Stimulated activated CD4-positive, alpha-beta T cell treated with anti-CD3 and anti-CD28 coated beads, Interleukin-4, amount 100 ng/mL, for 4 hours (primary cell): Measurements from ENCODE around the gene DSP.

Experiments used
- DNase-seq, 2 experiments: peaks; one replicate each; pipeline ENCODE4 v3.0.0-alpha.2; 2020

The DSP gene

DNA sequence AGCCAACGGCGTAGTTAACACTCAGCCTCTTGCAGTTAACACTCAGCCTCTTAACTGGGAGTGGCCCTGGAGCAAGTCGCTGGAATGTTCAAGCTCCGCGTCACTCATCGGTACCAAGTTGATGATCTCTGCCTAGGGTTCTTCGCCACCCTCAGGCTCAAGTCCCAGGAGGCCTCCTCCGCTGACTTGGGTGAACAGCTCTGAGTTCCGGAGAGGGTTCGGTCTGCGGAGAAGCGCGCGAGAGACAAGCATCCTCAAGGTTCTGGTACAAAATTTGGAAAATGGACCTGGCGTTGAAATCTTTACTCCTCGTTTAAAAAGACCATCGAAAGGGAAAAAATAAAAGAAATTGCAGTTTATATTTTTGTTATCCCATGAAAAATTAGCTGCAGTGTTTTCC is 876 bp upstream of the DSP start:
- DNase-seq, result no peak

GRCh38 chr6:7542065-7542873 is 798 bp downstream of the DSP start:
- no peak for DNase-seq

GRCh38 chr6:7542874-7543624 is 1.6 kb downstream of the DSP start:
- no peak for DNase-seq

- no peak for DNase-seq
Measured at GRCh38 chr6:7543789-7544424, 2.4 kb downstream of the DSP start.

- no peak for DNase-seq
Measured at GRCh38 chr6:7544597-7544996, 3.1 kb downstream of the DSP start.

GRCh38 chr6:7545316-7546019 is 4.0 kb downstream of the DSP start:
- no peak for DNase-seq

DNA sequence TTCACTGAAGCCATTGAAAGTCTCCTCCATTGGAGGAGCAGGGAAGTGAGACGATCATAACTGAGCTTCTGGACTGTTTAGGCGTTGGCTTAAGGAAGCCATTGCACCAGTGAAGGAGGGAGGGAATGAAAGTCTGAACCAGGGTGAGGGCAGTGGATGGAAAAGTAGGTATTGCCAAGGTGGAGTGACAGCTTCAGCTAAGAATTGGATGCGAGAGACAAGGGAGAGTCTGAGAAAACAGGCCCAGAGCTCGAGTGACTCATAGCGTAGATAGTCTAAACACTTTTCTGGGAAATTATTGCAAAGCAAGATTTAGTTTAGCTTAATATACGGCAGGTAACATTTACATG is 4.5 kb downstream of the DSP start:
- no peak for DNase-seq

DNA sequence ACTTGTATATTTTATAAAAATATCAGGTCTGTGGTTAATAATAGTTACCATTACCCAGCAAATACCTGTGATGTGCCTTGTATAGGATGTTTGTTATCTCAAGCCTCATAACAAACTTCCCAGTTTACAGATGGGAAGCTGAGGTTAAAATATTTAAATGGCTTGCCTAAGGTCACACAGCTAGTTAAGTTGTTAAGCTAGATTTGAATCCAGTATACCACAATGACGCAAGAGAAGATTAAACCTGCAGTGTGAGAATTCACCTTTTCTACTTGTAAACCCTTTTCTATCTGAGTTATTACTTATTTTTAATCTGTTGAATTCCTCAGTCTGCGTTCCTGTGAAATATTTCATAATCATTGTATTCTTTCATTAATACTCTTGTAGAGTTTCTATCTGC is 4.9 kb downstream of the DSP start:
- no peak for DNase-seq

- DNase-seq, result no peak
Measured at GRCh38 chr6:7546896-7547295, 5.4 kb downstream of the DSP start.

GRCh38 chr6:7547315-7547714 is 5.8 kb downstream of the DSP start:
- no peak for DNase-seq

DNA sequence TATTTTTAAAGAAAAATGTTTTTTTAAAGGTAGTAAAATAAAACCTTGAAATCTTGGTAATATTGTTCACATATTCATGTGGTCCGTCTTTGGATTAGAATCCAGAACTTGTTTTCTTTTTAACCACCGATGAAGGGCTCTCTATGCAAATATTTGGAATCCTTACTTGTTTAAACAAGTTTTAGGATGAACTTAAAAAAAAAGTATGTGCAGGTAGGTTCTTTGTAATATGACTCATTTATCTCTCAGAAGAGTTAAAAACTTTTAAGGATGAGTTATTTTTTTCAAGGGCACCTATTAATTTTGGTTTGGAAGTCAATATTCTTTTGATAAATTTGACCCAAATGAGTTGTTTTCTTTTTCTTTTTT is 8.9 kb downstream of the DSP start:
- DNase-seq, result no peak

DNA sequence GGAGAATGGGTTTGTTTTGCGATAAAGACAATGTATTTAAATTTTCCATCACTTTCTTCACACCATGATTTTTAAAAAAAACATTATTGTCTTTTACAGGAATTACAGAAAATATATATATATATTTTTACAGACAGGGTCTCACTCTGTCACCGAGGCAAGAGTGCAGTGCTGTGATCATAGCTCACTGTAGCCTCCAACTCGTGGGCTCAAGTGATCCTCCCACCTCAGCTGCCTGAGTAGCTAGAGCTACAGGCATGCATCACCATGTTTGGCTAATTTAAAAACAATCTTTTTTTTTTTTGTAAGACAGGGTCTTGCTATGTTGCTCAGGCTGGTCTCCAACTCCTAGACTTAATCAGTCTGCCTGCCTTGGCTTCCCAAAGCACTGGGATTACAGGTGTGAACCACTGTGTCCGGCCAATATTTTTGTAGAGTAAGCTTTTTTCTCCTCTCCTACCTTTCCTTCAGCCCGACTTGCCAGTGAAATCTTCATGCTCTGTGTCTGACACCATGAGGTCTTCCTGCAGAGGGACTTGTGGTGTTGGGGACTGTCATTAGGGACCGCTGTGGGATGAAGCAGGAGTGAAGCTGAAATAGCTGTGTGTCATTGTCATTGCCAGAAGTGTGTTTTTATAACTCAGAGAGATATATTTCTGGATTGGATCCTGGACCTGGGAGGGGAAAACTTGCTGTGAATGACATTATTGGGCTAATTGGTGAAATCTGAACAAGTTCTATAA is 13.2 kb downstream of the DSP start:
- no peak for DNase-seq

- no peak for DNase-seq
Measured at GRCh38 chr6:7555671-7556070, 14.2 kb downstream of the DSP start.

DNA sequence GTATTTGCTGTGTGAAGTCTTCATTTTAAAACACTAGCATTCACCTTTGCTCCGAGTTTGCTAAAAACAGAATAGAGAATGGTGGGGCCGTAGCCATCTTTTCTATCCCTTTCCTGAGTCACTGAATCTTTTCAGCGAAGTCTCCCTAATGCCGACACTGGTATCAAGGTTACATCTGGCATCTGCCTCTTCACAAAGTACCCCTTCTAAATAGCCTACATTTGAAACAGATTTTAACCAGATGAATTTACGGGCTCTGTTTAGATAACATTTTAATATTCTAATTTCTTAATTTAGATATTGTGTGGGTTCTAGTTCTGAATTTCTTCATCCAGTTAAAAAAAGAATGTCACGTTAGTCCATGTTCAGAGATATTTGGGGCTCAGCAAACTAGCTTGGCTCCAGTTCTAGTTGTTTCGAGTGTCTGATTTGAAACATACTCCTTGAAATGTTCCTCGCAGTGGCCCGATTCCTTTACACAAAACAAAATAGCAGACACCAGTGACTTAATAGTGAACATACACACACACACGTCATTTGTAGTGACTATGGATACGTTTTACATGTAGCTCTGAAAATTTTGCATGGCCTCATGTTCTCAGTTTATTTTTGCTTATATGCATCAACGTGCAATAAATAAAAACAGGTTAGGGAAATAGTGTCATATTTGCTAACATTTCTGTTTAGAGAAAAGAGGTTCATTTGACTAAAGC is 15.1 kb downstream of the DSP start:
- no peak for DNase-seq

GRCh38 chr6:7557652-7558051 is 16.2 kb downstream of the DSP start:
- DNase-seq, result no peak

GRCh38 chr6:7558781-7559180 is 17.3 kb downstream of the DSP start:
- DNase-seq, result no peak

DNA sequence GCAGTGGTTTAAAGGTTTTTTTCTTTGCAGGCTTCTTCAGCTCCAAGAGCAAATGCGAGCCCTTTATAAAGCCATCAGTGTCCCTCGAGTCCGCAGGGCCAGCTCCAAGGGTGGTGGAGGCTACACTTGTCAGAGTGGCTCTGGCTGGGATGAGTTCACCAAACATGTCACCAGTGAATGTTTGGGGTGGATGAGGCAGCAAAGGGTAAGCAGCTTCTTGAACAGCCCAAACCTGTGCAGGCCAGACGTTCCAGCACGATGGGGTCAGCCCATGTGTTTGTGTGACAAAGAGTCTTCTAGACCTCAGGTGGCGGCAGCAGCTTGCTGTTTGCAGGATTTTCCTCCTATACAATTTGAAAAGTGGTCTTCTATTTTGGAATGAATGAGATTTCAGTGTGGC is 17.7 kb downstream of the DSP start:
- DNase-seq, result no peak

GRCh38 chr6:7559651-7560385 is 18.3 kb downstream of the DSP start:
- no peak for DNase-seq

DNA sequence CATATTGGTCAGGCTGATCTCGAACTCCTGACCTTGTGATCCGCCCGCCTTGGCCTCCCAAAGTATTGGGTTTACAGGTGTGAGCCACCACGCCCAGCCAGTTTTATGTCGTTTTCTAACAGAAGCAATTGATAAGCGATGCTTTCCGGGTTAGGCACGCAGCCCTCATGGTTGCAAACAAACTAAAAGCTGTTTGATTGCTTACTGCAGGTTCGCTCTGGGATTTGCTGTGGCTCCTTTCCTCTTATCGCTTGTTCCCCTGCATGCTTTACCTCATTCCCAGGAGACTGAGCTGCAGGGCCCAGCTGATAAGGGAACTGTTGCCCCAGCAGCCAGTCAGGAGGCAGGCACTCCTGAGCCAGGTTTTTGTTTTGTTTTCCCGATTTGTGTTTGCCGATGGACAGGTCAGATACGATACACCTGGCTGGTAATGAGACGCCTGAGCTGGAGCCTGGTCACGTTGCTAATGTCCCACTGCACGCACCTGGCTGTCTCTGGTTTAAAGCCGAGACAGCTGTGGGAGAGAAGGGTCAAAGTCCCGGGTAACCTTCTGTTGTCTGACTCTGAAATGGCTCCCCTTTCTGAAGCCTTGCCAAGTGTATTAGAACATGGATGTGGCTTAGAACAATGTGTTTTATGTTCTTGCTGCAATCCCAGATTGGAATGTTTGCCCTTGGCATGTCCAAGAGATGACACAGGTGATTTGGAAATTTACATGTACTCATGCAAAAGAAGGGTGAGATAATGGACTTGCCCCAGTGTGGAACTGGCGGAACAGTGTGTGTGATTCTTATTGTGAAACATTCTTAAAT is 19.9 kb downstream of the DSP start:
- DNase-seq, result no peak

GRCh38 chr6:7562769-7563168 is 21.3 kb downstream of the DSP start:
- no peak for DNase-seq

- no peak for DNase-seq
Measured at GRCh38 chr6:7566107-7566506, 24.6 kb downstream of the DSP start.
